ENCODE data around the gene RSU1. TPM values are rescaled to one million over a fixed set of nuclear protein-coding genes. Genes with fewer than 3 reads are reported as not detected.

Gene RSU1
- total RNA-seq, 1 donor from 2014 or later = 59.4 TPM

DNA sequence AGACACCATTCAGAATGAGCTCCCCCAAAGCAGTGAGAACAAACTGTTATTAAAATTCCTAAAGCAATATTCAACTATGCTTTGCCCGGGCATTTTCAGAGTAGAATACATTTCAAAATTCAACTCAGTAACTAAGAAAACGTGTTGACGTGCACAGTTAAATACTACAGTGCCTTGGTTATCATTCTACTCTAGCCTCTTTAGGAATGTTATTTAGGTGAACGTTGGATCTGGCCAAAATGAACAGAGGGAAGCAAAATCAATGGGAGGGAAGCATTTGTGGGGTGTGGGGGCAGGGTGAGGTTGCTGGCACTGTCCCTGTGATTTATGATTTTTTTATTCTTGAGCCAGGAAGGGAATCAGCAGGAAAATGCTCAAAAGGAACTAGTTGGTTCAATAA, 27.5 kb downstream of the RSU1 start:
- Mint-ChIP-seq H3K4me1 (ENCODE audit: low read depth, unreplicated experiment) (no peaks in the 10 kb centered on the region), H3K9me3 (ENCODE audit: unreplicated experiment) (peaks cover 2% of the 10 kb centered on the region), H3K4me3 (ENCODE audit: unreplicated experiment) (no peak overlapping the region), H3K27me3 (ENCODE audit: unreplicated experiment) (peaks cover 2% of the 10 kb centered on the region), H3K36me3 (ENCODE audit: unreplicated experiment) (peaks cover 8% of the 10 kb centered on the region), H3K27ac (ENCODE audit: unreplicated experiment) (no peak overlapping the region)
- no peak for DNase-seq
- TF ChIP-seq, protein P1, sequence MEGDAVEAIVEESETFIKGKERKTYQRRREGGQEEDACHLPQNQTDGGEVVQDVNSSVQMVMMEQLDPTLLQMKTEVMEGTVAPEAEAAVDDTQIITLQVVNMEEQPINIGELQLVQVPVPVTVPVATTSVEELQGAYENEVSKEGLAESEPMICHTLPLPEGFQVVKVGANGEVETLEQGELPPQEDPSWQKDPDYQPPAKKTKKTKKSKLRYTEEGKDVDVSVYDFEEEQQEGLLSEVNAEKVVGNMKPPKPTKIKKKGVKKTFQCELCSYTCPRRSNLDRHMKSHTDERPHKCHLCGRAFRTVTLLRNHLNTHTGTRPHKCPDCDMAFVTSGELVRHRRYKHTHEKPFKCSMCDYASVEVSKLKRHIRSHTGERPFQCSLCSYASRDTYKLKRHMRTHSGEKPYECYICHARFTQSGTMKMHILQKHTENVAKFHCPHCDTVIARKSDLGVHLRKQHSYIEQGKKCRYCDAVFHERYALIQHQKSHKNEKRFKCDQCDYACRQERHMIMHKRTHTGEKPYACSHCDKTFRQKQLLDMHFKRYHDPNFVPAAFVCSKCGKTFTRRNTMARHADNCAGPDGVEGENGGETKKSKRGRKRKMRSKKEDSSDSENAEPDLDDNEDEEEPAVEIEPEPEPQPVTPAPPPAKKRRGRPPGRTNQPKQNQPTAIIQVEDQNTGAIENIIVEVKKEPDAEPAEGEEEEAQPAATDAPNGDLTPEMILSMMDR (IDR thresholded peaks at IDR 0.05; ENCODE audit: partially characterized antibody, unreplicated experiment) = no peak

DNA sequence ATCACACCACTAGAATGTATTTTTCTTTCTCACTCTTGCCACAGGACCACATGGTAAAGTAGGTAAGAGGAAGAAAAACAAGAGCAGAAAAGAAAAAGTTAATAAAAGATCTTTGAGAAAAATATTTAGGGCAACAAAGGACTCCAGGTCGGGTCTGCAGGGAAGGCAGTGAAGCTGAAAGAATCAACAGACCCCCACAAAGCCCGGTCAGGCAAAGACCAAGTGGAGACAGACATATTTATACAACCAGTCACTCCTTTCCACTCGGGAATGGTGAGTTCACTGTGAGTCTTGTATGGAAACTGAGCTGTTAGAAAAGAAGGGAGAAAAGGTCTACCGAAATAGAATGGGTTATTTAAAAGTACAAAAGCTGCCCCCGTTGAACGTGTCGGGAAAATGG, 28.0 kb downstream of the RSU1 start:
- H3K27me3 Mint-ChIP-seq (ENCODE audit: unreplicated experiment) = peaks cover 2% of the 10 kb centered on the region
- no peaks in the 10 kb centered on the region for H3K4me1 Mint-ChIP-seq (ENCODE audit: low read depth, unreplicated experiment)
- no peak overlapping the region for H3K4me3 Mint-ChIP-seq (ENCODE audit: unreplicated experiment)
- TF ChIP-seq, protein P1 (IDR thresholded peaks at IDR 0.05; ENCODE audit: partially characterized antibody, unreplicated experiment) = no peak
- DNase-seq = no peak
- H3K36me3 Mint-ChIP-seq (ENCODE audit: unreplicated experiment) = peaks cover 13% of the 10 kb centered on the region
- peaks cover 7% of the 10 kb centered on the region for H3K9me3 Mint-ChIP-seq (ENCODE audit: unreplicated experiment)
- H3K27ac Mint-ChIP-seq (ENCODE audit: unreplicated experiment) = no peak overlapping the region

DNA sequence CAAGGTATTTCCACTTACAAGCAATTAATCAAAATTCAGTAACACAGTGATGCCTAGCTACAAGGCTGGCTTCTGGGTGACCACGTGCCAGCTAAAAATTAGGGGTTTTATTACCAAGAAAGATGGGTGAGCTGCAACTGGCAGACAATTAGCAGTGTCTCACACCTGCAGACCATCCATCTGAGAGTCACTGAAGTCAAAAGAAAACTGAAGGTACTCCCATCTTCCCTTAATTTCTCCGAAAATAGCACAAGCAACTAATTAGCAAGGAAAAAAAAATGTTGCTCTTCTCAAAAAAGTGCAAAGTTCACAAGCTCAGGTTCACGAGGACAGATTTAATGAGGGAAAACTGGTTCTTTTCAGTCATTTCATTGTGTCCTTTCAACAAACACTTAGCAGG, 28.4 kb downstream of the RSU1 start:
- H3K9me3 Mint-ChIP-seq (ENCODE audit: unreplicated experiment) = peaks cover 9% of the 10 kb centered on the region
- H3K4me1 Mint-ChIP-seq (ENCODE audit: low read depth, unreplicated experiment) = no peaks in the 10 kb centered on the region
- DNase-seq = no peak
- H3K27ac Mint-ChIP-seq (ENCODE audit: unreplicated experiment) = no peak overlapping the region
- TF ChIP-seq, protein P1 (IDR thresholded peaks at IDR 0.05; ENCODE audit: partially characterized antibody, unreplicated experiment) = no peak
- H3K36me3 Mint-ChIP-seq (ENCODE audit: unreplicated experiment) = peaks cover 17% of the 10 kb centered on the region
- no peak overlapping the region for H3K4me3 Mint-ChIP-seq (ENCODE audit: unreplicated experiment)
- peaks cover 2% of the 10 kb centered on the region for H3K27me3 Mint-ChIP-seq (ENCODE audit: unreplicated experiment)

DNA sequence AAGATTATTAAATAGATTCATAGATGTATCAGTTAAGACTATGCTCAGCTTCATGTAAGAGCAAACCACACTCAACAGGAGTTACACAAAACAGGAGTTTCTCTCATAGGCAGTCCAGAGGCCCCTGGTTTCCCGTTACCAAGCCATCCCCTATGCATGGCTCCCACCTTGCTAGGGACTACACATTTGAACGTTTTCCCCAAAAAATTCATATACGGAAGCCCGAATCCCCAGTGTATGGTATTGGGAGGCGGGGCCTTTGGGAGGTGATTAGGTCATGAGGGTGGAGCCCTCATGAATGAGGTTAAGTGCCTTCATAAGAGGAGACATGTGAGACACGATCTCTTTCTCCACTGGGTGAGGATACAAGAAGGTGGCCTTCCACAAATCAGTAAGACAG, 29.1 kb downstream of the RSU1 start:
- H3K4me1 Mint-ChIP-seq (ENCODE audit: low read depth, unreplicated experiment) = no peaks in the 10 kb centered on the region
- H3K36me3 Mint-ChIP-seq (ENCODE audit: unreplicated experiment) = peaks cover 17% of the 10 kb centered on the region
- H3K9me3 Mint-ChIP-seq (ENCODE audit: unreplicated experiment) = peaks cover 9% of the 10 kb centered on the region
- no peak overlapping the region for H3K27ac Mint-ChIP-seq (ENCODE audit: unreplicated experiment)
- peaks cover 2% of the 10 kb centered on the region for H3K27me3 Mint-ChIP-seq (ENCODE audit: unreplicated experiment)
- TF ChIP-seq, protein P1 (IDR thresholded peaks at IDR 0.05; ENCODE audit: partially characterized antibody, unreplicated experiment) = no peak
- DNase-seq = no peak
- no peak overlapping the region for H3K4me3 Mint-ChIP-seq (ENCODE audit: unreplicated experiment)

DNA sequence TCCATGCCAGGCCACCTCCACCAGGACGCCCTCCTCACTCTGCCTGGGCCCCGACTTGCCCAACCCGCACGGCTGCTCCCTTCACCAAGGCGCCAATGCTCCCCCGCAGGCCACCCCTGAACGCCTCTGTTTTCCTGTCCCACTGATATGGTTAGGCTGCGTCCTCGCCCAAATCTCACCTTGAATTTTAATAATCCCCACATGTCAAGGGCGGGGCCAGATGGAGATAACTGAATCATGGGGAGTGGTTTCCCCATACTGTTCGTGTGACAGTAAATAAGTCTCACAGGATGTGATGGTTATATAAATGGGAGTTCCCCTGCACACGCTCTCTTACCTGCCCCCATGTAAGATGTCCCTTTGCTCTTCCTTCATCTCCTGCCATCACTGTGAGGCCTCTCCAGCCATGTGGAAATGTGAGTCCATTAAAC, 29.8 kb downstream of the RSU1 start:
- Mint-ChIP-seq H3K27ac (ENCODE audit: unreplicated experiment) (no peak overlapping the region), H3K4me3 (ENCODE audit: unreplicated experiment) (no peak overlapping the region)
- TF ChIP-seq, protein P1 (IDR thresholded peaks at IDR 0.05; ENCODE audit: partially characterized antibody, unreplicated experiment) = no peak

More for the DNA sequence above, 29.8 kb downstream of the RSU1 start:
- peaks cover 9% of the 10 kb centered on the region for H3K9me3 Mint-ChIP-seq (ENCODE audit: unreplicated experiment)
- DNase-seq = no peak
- H3K36me3 Mint-ChIP-seq (ENCODE audit: unreplicated experiment) = peaks cover 17% of the 10 kb centered on the region
- H3K27me3 Mint-ChIP-seq (ENCODE audit: unreplicated experiment) = peaks cover 2% of the 10 kb centered on the region
- H3K4me1 Mint-ChIP-seq (ENCODE audit: low read depth, unreplicated experiment) = no peaks in the 10 kb centered on the region

Measured in glutamatergic neuron (in vitro differentiated cells).